ENCODE measurements around the gene KCTD19. TPM values are rescaled to one million over a fixed set of nuclear protein-coding genes. Genes with fewer than 3 reads are reported as not detected.

The KCTD19 gene
- total RNA-seq, 1 experiment from 2014 or later, result 3.8 TPM

DNA sequence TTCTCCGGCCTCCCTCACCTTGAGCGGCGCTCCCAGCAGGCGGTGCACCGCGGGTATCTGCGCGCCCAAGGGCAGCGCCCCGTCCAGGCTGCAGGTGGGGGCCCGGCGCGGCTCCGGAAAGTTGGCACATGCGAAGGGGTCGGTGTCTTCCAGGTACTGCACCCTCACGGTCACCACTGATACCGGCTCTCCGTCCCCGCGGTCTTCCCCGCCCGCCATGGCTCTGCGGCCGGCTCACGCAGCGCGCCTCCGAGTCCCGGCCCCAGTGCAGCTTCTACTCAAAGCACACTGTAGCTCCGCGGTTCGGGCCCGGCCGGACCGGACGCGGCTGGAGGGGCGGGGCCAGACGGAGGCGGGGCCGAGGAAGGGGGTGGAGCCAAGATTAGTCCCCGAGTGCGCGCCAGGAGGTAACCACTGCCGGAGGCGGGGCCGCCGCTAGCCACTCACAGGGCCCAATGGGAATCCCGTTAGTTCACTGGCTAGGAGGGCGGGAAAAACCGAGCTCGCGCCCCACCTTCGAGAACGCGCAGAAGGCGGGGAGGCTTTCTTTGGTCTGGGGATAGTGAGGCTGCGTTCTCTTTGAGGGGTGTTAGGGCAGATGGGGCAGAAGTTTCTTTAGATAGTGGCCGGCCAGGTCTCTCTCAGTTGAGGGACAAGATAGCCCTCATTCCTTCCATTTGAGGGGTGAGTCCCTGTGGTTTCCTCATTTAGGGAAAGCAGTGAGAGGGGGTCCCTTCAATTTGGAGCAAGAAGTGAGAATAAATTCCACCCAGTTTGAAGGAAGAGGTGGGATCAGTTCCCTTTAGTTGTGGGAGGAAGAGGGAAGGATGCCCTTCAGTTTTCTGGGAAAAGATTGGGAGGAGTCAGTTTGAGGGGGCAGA is 79.1 kb downstream of the KCTD19 start, which contains the start of gene FHOD1:
FHOD1 (minus strand) TSS at position 290 of the 881 bp plus-strand sequence; CDS start at position 219, 71 bp downstream.
- H3K27me3 Mint-ChIP-seq (ENCODE audit: unreplicated experiment), result peaks cover 38% of the 10 kb centered on the region
- intact Hi-C loops (cut with micrococcal nuclease; ENCODE audit: unreplicated experiment), result loop anchor here (2.0 kb wide), 1 partner anchor 21 kb away; the partner anchor contains the start of gene TMEM208
- BruUV-seq (replicated peaks), result no TSS peak
- H3K36me3 Mint-ChIP-seq (ENCODE audit: insufficient read depth, unreplicated experiment), result peaks cover 47% of the 10 kb centered on the region
- DNase-seq, result peak; percentile 99
- CTCF ChIA-PET, result interaction anchor here (0.6 to 3.3 kb wide), 21 partner anchors 11 to 885 kb away, joined by 3 to 21 read pairs (median 5); partner anchors contain the start of genes E2F4, ELMO3 and TMEM208
- no peaks in the 10 kb centered on the region for H3K9me3 Mint-ChIP-seq (ENCODE audit: low read depth, unreplicated experiment)
- TF ChIP-seq, protein P1, sequence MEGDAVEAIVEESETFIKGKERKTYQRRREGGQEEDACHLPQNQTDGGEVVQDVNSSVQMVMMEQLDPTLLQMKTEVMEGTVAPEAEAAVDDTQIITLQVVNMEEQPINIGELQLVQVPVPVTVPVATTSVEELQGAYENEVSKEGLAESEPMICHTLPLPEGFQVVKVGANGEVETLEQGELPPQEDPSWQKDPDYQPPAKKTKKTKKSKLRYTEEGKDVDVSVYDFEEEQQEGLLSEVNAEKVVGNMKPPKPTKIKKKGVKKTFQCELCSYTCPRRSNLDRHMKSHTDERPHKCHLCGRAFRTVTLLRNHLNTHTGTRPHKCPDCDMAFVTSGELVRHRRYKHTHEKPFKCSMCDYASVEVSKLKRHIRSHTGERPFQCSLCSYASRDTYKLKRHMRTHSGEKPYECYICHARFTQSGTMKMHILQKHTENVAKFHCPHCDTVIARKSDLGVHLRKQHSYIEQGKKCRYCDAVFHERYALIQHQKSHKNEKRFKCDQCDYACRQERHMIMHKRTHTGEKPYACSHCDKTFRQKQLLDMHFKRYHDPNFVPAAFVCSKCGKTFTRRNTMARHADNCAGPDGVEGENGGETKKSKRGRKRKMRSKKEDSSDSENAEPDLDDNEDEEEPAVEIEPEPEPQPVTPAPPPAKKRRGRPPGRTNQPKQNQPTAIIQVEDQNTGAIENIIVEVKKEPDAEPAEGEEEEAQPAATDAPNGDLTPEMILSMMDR (IDR thresholded peaks at IDR 0.05; ENCODE audit: unreplicated experiment), result no peak
- H3K4me3 Mint-ChIP-seq (ENCODE audit: low read depth, unreplicated experiment), result peak within 1 kb of the TSS; percentile 94
- H3K27ac Mint-ChIP-seq (ENCODE audit: unreplicated experiment), result peak within 1 kb of the TSS; percentile 85
- H3K4me1 Mint-ChIP-seq (ENCODE audit: low read depth, unreplicated experiment), result peaks cover 51% of the 10 kb centered on the region

DNA sequence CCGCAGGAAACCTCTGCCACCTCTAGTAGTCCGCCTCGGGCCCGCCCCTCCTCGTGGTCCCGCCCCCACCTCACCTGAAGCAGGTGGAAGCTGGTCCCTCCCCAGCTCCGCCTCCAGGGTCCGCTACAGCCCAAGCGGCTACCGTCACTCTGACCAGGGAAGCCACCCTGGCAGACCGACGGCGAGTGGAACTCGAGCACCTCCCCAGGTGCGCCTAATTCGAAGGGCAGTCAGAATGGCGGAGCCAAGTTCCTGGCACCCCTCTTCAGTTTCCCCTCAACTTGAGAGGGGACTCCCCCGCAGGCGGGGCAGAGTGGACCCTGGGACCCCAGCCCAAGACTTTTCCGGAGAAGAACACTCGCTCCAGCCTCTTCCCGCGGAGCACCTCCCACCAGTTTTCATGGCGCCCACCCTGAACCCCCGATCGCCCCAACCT is 79.8 kb downstream of the KCTD19 start:
- peaks cover 38% of the 10 kb centered on the region for H3K27me3 Mint-ChIP-seq (ENCODE audit: unreplicated experiment)
- peak overlapping the region; percentile 85 for H3K27ac Mint-ChIP-seq (ENCODE audit: unreplicated experiment)
- H3K4me1 Mint-ChIP-seq (ENCODE audit: low read depth, unreplicated experiment), result peaks cover 56% of the 10 kb centered on the region
- CTCF ChIA-PET, result interaction anchor here (0.6 to 3.3 kb wide), 16 partner anchors 12 to 886 kb away, joined by 3 to 21 read pairs (median 6); partner anchors contain the start of genes E2F4, ELMO3 and TMEM208
- intact Hi-C loops (cut with micrococcal nuclease; ENCODE audit: unreplicated experiment), result loop anchor here (2.0 kb wide), 1 partner anchor 20 kb away; the partner anchor contains the start of gene TMEM208
- no peaks in the 10 kb centered on the region for H3K9me3 Mint-ChIP-seq (ENCODE audit: low read depth, unreplicated experiment)
- TF ChIP-seq, protein P1 (IDR thresholded peaks at IDR 0.05; ENCODE audit: unreplicated experiment), result no peak
- peak overlapping the region; percentile 94 for H3K4me3 Mint-ChIP-seq (ENCODE audit: low read depth, unreplicated experiment)
- DNase-seq, result peak; percentile 96
- H3K36me3 Mint-ChIP-seq (ENCODE audit: insufficient read depth, unreplicated experiment), result peaks cover 47% of the 10 kb centered on the region
- TSS peak; percentile 60 for BruUV-seq (replicated peaks)

DNA sequence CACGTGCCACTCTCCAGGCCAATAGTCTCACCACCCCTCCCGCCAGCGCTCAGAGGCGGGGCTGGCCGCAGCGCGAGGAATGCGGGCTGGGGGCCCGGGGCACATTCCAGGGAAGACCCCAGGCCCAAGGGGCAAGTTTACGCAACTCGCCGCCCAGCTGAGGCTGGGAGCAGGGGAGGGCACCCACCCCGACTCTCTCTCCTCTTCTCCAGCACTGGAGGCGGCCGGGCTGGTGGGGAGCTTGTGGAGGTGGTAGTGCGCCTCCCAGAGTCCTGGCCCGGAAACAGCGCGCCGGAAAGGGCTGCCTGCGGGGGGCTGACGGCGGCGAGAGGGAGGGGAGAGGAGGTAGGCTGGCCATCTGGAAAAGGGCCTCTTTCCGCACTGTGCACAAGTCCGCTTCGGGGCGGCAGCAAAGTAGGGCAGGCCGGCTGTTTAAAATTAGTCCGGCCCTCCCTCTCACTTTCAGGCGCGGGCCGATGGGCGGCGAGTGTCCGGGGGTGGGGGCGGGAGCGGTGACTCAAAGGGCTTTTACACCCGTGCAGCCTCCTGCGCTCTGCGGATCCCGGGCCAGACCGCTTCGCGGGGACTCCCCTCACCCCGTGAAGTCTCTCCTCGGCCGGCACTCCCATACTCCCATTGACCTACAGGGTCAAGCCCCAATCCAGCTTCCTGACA is 80.3 kb downstream of the KCTD19 start:
- CTCF ChIA-PET, result interaction anchor here (0.6 to 3.3 kb wide), 17 partner anchors 12 to 887 kb away, joined by 3 to 21 read pairs (median 5); partner anchors contain the start of genes E2F4, ELMO3, TMEM208 and TPPP3
- Mint-ChIP-seq H3K4me3 (ENCODE audit: low read depth, unreplicated experiment) (peak overlapping the region; percentile 94), H3K9me3 (ENCODE audit: low read depth, unreplicated experiment) (no peaks in the 10 kb centered on the region), H3K36me3 (ENCODE audit: insufficient read depth, unreplicated experiment) (peaks cover 47% of the 10 kb centered on the region), H3K27me3 (ENCODE audit: unreplicated experiment) (peaks cover 38% of the 10 kb centered on the region), H3K4me1 (ENCODE audit: low read depth, unreplicated experiment) (peaks cover 62% of the 10 kb centered on the region), H3K27ac (ENCODE audit: unreplicated experiment) (peak overlapping the region; percentile 85)
- no TSS peak for BruUV-seq (replicated peaks)
- intact Hi-C loops (cut with micrococcal nuclease; ENCODE audit: unreplicated experiment), result loop anchor here (2.0 kb wide), 1 partner anchor 19 kb away; the partner anchor contains the start of gene TMEM208
- TF ChIP-seq, protein P1 (IDR thresholded peaks at IDR 0.05; ENCODE audit: unreplicated experiment), result no peak
- DNase-seq, result peak; percentile 79

- no peak for DNase-seq
- no peak overlapping the region for H3K27ac Mint-ChIP-seq (ENCODE audit: unreplicated experiment)
- peaks cover 35% of the 10 kb centered on the region for H3K27me3 Mint-ChIP-seq (ENCODE audit: unreplicated experiment)
- TF ChIP-seq, protein P1 (IDR thresholded peaks at IDR 0.05; ENCODE audit: unreplicated experiment), result no peak
- BruUV-seq (replicated peaks), result no TSS peak
- peaks cover 65% of the 10 kb centered on the region for H3K4me1 Mint-ChIP-seq (ENCODE audit: low read depth, unreplicated experiment)
- peaks cover 47% of the 10 kb centered on the region for H3K36me3 Mint-ChIP-seq (ENCODE audit: insufficient read depth, unreplicated experiment)
- H3K4me3 Mint-ChIP-seq (ENCODE audit: low read depth, unreplicated experiment), result peak overlapping the region; percentile 94
- H3K9me3 Mint-ChIP-seq (ENCODE audit: low read depth, unreplicated experiment), result no peaks in the 10 kb centered on the region
- intact Hi-C loops (cut with micrococcal nuclease; ENCODE audit: unreplicated experiment), result loop anchor here (2.0 kb wide), 1 partner anchor 19 kb away; the partner anchor contains the start of gene TMEM208
- CTCF ChIA-PET, result interaction anchor here (0.7 to 3.0 kb wide), 4 partner anchors 19 to 182 kb away, joined by 3 to 11 read pairs (median 8); partner anchors contain the start of genes TMEM208 and TPPP3
These were observed 80.9 kb downstream of the KCTD19 start for GRCh38 chr16:67245674-67246080.

Data from Calu3 (cell line).